ENCODE results near the gene PHOSPHO2.
A peak's percentile ranks its signal among the peaks of the same experiment; 100 is the strongest.

The PHOSPHO2 gene

DNA sequence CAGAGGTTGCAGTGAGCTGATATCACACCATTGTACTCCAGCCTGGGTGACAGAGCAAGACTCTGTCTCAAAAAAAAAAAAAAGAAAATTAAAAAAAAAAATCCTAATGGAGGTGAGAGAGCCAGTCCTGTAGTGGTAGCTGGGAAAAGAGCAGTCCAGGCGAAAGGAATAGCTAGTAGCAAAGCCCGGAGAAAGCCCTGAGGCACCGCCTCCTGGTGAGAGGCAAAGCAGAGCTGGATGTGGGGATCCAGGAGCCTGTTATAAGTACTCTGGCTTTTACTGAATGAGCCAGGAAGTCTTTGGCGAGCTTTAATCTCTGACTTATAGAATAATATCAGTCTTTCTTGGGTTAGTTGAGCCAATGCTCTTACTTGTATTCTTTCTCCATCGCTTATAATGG, 32.8 kb downstream of the PHOSPHO2 start:
- ATAC-seq, result no peak
- DNase-seq, result no peak
- Mint-ChIP-seq H3K4me3 (no peak overlapping the region), H3K9me3 (no peaks in the 10 kb centered on the region), H3K27me3 (peaks cover 2% of the 10 kb centered on the region), H3K27ac (no peak overlapping the region), H3K4me1 (peaks cover 1% of the 10 kb centered on the region)

GRCh38 chr2:169729274-169729605, 35.0 kb downstream of the PHOSPHO2 start:
- Mint-ChIP-seq H3K9me3 (no peaks in the 10 kb centered on the region), H3K4me3 (no peak overlapping the region)

GRCh38 chr2:169732075-169732474, 37.8 kb downstream of the PHOSPHO2 start:
- Mint-ChIP-seq H3K27ac (no peak overlapping the region), H3K4me3 (peak overlapping the region in 1 of 2 donors; percentile 32), H3K4me1 (peaks cover 32% of the 10 kb centered on the region), H3K9me3 (no peaks in the 10 kb centered on the region), H3K27me3 (peaks cover 27% of the 10 kb centered on the region)
- no peak for ATAC-seq
- no peak for DNase-seq

More at GRCh38 chr2:169729274-169729605, 35.0 kb downstream of the PHOSPHO2 start:
- Mint-ChIP-seq H3K27ac (no peak overlapping the region), H3K4me1 (peaks cover 19% of the 10 kb centered on the region), H3K27me3 (peaks cover 21% of the 10 kb centered on the region)
- no peak for DNase-seq
- no peak for ATAC-seq

- H3K4me1 Mint-ChIP-seq, result peaks cover 35% of the 10 kb centered on the region
- no peak overlapping the region for H3K27ac Mint-ChIP-seq
- peaks cover 30% of the 10 kb centered on the region for H3K27me3 Mint-ChIP-seq
- DNase-seq (no peak), ATAC-seq (peak; percentile 4)
- peak overlapping the region; percentile 87 to 93 for H3K4me3 Mint-ChIP-seq
- H3K9me3 Mint-ChIP-seq, result no peaks in the 10 kb centered on the region
Observed at GRCh38 chr2:169732583-169733358, 38.5 kb downstream of the PHOSPHO2 start.

DNA sequence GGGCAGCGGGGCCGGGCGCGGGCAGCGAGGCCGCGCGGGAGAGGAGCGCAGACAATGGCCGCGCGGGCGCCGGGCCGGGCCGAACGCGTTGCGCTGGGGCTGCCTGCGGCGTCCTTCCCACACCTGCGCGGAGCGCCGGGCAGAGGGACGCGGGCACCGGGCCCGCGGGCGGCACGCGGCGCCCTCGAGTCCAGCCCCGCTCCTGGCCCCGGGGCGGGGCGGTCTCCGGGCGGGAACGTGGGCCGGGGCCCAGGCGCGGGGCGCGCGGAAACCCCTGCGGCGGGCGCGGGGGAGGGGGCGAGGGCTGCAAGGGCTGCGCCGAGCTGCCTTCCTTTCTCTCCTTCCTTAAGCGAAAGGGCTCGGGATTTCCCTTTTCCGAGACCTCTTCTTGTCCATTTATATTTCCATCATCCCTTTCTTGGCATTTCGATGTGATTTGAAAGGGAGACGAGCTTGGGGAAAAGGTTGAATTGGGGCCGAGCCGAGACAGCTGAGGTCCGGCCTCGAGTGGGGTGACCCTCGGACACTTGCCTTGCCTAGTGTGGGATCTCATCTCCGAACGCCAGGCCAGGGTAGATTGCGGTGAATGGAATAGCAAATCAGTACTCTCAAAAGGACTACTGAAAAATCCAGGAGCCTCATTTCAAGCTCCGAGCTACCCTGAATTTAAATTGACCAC, 40.0 kb downstream of the PHOSPHO2 start:
- Mint-ChIP-seq H3K4me1 (peaks cover 38% of the 10 kb centered on the region), H3K4me3 (peak overlapping the region; percentile 77 to 80), H3K27ac (no peak overlapping the region), H3K27me3 (peaks cover 30% of the 10 kb centered on the region), H3K9me3 (no peaks in the 10 kb centered on the region)
- peak; percentile 70 for ATAC-seq
- DNase-seq, result peak in 1 of 2 donors; percentile 18

DNA sequence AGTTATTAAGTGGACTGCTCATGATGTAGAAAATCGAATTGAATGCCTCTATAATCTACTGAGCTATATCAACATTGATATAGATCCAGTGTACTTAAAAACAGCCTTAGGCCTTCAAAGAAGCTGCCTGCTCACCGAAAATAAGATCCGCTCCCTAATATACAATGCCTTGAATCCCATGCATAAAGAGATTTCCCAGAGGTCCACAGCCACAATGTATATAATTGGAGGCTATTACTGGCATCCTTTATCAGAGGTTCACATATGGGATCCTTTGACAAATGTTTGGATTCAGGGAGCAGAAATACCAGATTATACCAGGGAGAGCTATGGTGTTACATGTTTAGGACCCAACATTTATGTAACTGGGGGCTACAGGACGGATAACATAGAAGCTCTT, 41.4 kb downstream of the PHOSPHO2 start:
- no peak overlapping the region for H3K4me3 Mint-ChIP-seq
- H3K27ac Mint-ChIP-seq, result no peak overlapping the region

DNA sequence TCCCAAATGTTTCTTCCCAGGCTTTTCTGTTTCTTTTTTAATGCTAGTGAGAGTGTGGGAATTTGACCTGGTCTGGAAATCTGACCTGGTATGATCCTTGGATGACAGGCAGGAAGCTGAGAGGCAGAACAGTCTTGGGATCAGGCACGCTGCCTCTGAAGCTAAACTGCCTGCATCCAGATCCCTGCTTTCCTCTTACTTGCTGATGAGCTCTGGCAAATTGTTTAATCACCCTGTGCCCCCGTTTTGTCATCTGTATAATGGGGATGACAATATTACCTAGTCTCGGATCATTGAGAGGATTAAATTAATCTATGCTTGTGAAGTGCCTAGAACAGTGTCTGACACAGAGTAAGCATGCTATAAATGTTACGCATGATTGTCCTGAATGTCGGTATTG, 42.6 kb downstream of the PHOSPHO2 start:
- peaks cover 29% of the 10 kb centered on the region for H3K27me3 Mint-ChIP-seq
- DNase-seq (no peak), ATAC-seq (no peak)
- no peak overlapping the region for H3K4me3 Mint-ChIP-seq
- no peaks in the 10 kb centered on the region for H3K9me3 Mint-ChIP-seq
- H3K4me1 Mint-ChIP-seq, result peaks cover 40% of the 10 kb centered on the region
- no peak overlapping the region for H3K27ac Mint-ChIP-seq

More for the DNA sequence above, 41.4 kb downstream of the PHOSPHO2 start:
- no peaks in the 10 kb centered on the region for H3K9me3 Mint-ChIP-seq
- H3K4me1 Mint-ChIP-seq, result peaks cover 40% of the 10 kb centered on the region
- no peak for ATAC-seq
- peaks cover 30% of the 10 kb centered on the region for H3K27me3 Mint-ChIP-seq
- no peak for DNase-seq

- Mint-ChIP-seq H3K4me1 (peaks cover 23% of the 10 kb centered on the region), H3K4me3 (no peak overlapping the region), H3K27me3 (peaks cover 11% of the 10 kb centered on the region), H3K27ac (no peak overlapping the region), H3K9me3 (no peaks in the 10 kb centered on the region)
- ATAC-seq, result no peak
- DNase-seq, result no peak
Observed at GRCh38 chr2:169738566-169739229, 44.4 kb downstream of the PHOSPHO2 start.

- peaks cover 9% of the 10 kb centered on the region for H3K27me3 Mint-ChIP-seq
- no peak for ATAC-seq
- H3K9me3 Mint-ChIP-seq, result no peaks in the 10 kb centered on the region
- H3K27ac Mint-ChIP-seq, result no peak overlapping the region
- H3K4me1 Mint-ChIP-seq, result peaks cover 21% of the 10 kb centered on the region
- no peak for DNase-seq
- H3K4me3 Mint-ChIP-seq, result no peak overlapping the region
Observed at GRCh38 chr2:169739351-169739750, 45.1 kb downstream of the PHOSPHO2 start.

GRCh38 chr2:169743549-169743948, 49.3 kb downstream of the PHOSPHO2 start:
- peaks cover 5% of the 10 kb centered on the region for H3K4me1 Mint-ChIP-seq
- H3K9me3 Mint-ChIP-seq, result no peaks in the 10 kb centered on the region
- H3K4me3 Mint-ChIP-seq, result no peak overlapping the region
- H3K27ac Mint-ChIP-seq, result no peak overlapping the region
- DNase-seq, result no peak
- ATAC-seq, result no peak
- H3K27me3 Mint-ChIP-seq, result no peaks in the 10 kb centered on the region

GRCh38 chr2:169746240-169746639, 52.0 kb downstream of the PHOSPHO2 start:
- Mint-ChIP-seq H3K27ac (no peak overlapping the region), H3K27me3 (no peaks in the 10 kb centered on the region), H3K4me1 (no peaks in the 10 kb centered on the region), H3K9me3 (no peaks in the 10 kb centered on the region), H3K4me3 (no peak overlapping the region)
- no peak for DNase-seq
- ATAC-seq, result no peak

DNA sequence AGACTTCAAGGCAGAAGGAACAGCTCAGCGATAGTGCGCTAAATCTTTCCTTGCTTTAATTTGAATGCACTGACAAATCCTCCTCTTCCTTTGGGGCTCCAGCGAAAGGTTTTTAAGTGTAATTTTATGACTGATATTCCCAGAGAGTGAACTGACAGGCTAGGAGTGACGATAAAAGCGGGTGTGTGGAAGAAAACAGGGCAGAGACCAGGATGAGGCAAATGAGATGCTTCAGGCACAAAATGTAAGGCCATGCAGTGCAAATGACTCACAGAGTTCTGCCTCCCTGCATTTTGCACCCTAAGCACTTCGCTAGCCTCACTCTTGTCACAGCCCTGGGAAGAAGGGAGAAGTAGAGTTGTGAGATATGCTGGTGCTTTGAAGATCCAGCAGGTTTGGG, 54.0 kb downstream of the PHOSPHO2 start:
- H3K4me3 Mint-ChIP-seq, result no peak overlapping the region
- no peak overlapping the region for H3K27ac Mint-ChIP-seq
- no peaks in the 10 kb centered on the region for H3K27me3 Mint-ChIP-seq
- no peaks in the 10 kb centered on the region for H3K9me3 Mint-ChIP-seq
- ATAC-seq, result no peak
- H3K4me1 Mint-ChIP-seq, result no peaks in the 10 kb centered on the region
- no peak for DNase-seq
